Endothelial cell of umbilical vein (primary cell): ENCODE results near the gene RAD51B. TPM values are rescaled to one million over a fixed set of nuclear protein-coding genes. Genes with fewer than 3 reads are reported as not detected.

Experiments
- BruUV-seq: library from RNA; stranded (reverse); fragments of 400-500 nt; replicated peaks from 2 replicates; lab custom pipeline; 2021; lab: Mats Ljungman, UMichigan
- CTCF ChIA-PET: fragments of 300-600, 350-600 bp; sonication (Branson Sonifier 250); formaldehyde crosslinking; loops from one replicate; lab custom pipeline; 2021; ENCODE audit warnings: antibody characterized with exemption, inconsistent platforms; lab: Charles Lee
- POLR2A ChIA-PET: fragments of 300-600, 350-600 bp; sonication (Branson Sonifier 250); formaldehyde crosslinking; loops from one replicate; lab custom pipeline; 2021; ENCODE audit warnings: antibody characterized with exemption, inconsistent platforms; lab: Charles Lee
- DNase-seq: peaks from one replicate; pipeline ENCODE4 v3.0.0-alpha.2; 2011; ENCODE audit warnings: low read depth, low spot score
- FAIRE-seq: peaks from 2 replicates; lab custom pipeline; 2011; peaks lifted over from hg19 to GRCh38; lab: Jason Lieb, UNC
- H2AFZ ChIP-seq: 2 replicates; pipeline ENCODE4 v1.6.0; 2012; ENCODE audit warnings: low read depth, low read length, control low read depth, inconsistent platforms
- H3K27ac ChIP-seq: 2 replicates; pipeline ENCODE4 v1.5.1; 2011; ENCODE audit warnings: low read depth, mild to moderate bottlenecking, control low read depth, low read length, moderate library complexity; ENCODE audit not compliant: insufficient read depth
- H3K27me3 ChIP-seq, 2 experiments: 2 replicates each; pipeline versions ENCODE4 v1.6.0 to v1.6.1; 2011; ENCODE audit warnings: low read length in 2 of 2, mixed read lengths in 1 of 2; ENCODE audit not compliant: control insufficient read depth in 2 of 2, insufficient read depth in 2 of 2
- H3K36me3 ChIP-seq, 2 experiments: 2 replicates in 1 of 2; 3 replicates in 1 of 2; pipeline ENCODE4 v1.5.1; 2011; ENCODE audit warnings: low read length in 2 of 2, mild to moderate bottlenecking in 1 of 2, moderate library complexity in 1 of 2; ENCODE audit not compliant: control insufficient read depth in 2 of 2, insufficient read depth in 2 of 2; ENCODE audit errors: extremely low read depth in 1 of 2
- H3K4me1 ChIP-seq: 3 replicates; pipeline ENCODE4 v1.5.1; 2011; ENCODE audit warnings: mild to moderate bottlenecking, low read length; ENCODE audit not compliant: control insufficient read depth, insufficient read depth; ENCODE audit errors: extremely low read depth
- H3K4me2 ChIP-seq: 2 replicates; pipeline ENCODE4 v1.6.1; 2011; ENCODE audit warnings: low read length, control low read depth, mixed read lengths; ENCODE audit not compliant: insufficient read depth
- H3K4me3 ChIP-seq, 3 experiments: fragments of 200-600 bp in 1 of 3; sonication (generic), shearing (Covaris generic) in 1 of 3; replicated peaks in 1 of 3; 2 replicates each; pipeline ENCODE4 v1.5.1; 2011 to 2016; ENCODE audit warnings: control low read depth in 3 of 3, low read length in 3 of 3, mild to moderate bottlenecking in 2 of 3, inconsistent platforms in 1 of 3, low read depth in 1 of 3, moderate library complexity in 1 of 3; ENCODE audit not compliant: insufficient read depth in 1 of 3
- H3K79me2 ChIP-seq: 2 replicates; pipeline ENCODE4 v1.6.0; 2012; ENCODE audit warnings: low read length, inconsistent platforms; ENCODE audit not compliant: control insufficient read depth, insufficient read depth
- H3K9ac ChIP-seq: replicated peaks from 2 replicates; pipeline ENCODE3; 2011; ENCODE audit warnings: low read length, control low read depth; ENCODE audit not compliant: insufficient read depth; ENCODE audit errors: extremely low read depth
- H3K9me1 ChIP-seq: replicated peaks from 3 replicates; pipeline ENCODE4 v1.6.0; 2011; ENCODE audit warnings: mild to moderate bottlenecking, low read length; ENCODE audit not compliant: control insufficient read depth, insufficient read depth; ENCODE audit errors: extremely low read depth
- H3K9me3 ChIP-seq: replicated peaks from 2 replicates; pipeline ENCODE4 v1.5.1; 2012; ENCODE audit warnings: low read length, inconsistent platforms; ENCODE audit not compliant: control insufficient read depth, insufficient read depth
- H4K20me1 ChIP-seq: replicated peaks from 2 replicates; pipeline ENCODE3; 2011; ENCODE audit warnings: mild to moderate bottlenecking, low read length; ENCODE audit not compliant: control insufficient read depth, insufficient read depth; ENCODE audit errors: extremely low read depth
- CTCF ChIP-seq, 2 donors: IDR thresholded peaks; 1 replicate in 1 of 2; 2 replicates in 1 of 2; pipeline ENCODE4 v1.5.1; 2011; ENCODE audit warnings: low read length in 2 of 2, mild to moderate bottlenecking in 2 of 2, moderate library complexity in 2 of 2, control low read depth in 1 of 2, inconsistent platforms in 1 of 2, low read depth in 1 of 2; ENCODE audit not compliant: insufficient read depth in 1 of 2; ENCODE audit errors: extremely low read depth in 1 of 2
- EZH2 ChIP-seq: IDR thresholded peaks from 2 replicates; pipeline ENCODE4 v1.6.1; 2012; ENCODE audit warnings: borderline replicate concordance, low read depth, mild to moderate bottlenecking, moderate library complexity, low read length, inconsistent platforms; ENCODE audit not compliant: severe bottlenecking
- FOS ChIP-seq: IDR thresholded peaks from 2 replicates; pipeline ENCODE4 v1.6.1; 2011; ENCODE audit warnings: mild to moderate bottlenecking, low read length, moderate library complexity, borderline replicate concordance; ENCODE audit not compliant: insufficient read depth
- GATA2 ChIP-seq: IDR thresholded peaks from 2 replicates; pipeline ENCODE4 v1.7.0; 2011; ENCODE audit warnings: low read depth, mild to moderate bottlenecking, moderate library complexity, mixed read lengths, low read length; ENCODE audit not compliant: insufficient read length, insufficient read depth
- JUN ChIP-seq: IDR thresholded peaks from 2 replicates; pipeline ENCODE4 v1.6.1; 2011; ENCODE audit warnings: borderline replicate concordance, low read depth; ENCODE audit not compliant: insufficient read length, insufficient read depth
- MAX ChIP-seq: IDR thresholded peaks from 2 replicates; pipeline ENCODE4 v1.6.1; 2011; ENCODE audit not compliant: insufficient read depth, insufficient read length
- MYC ChIP-seq: IDR thresholded peaks from one replicate; pipeline ENCODE4 v1.6.1; 2011; ENCODE audit warnings: mild to moderate bottlenecking, low read depth, low read length
- POLR2A ChIP-seq: IDR thresholded peaks from 2 replicates; pipeline ENCODE4 v1.6.1; 2012; ENCODE audit warnings: low read depth, mild to moderate bottlenecking, control low read depth, low read length
- POLR2AphosphoS5 ChIP-seq: IDR thresholded peaks from 2 replicates; pipeline ENCODE4 v1.6.1; 2012; ENCODE audit warnings: low read depth, mild to moderate bottlenecking, control low read depth, low read length, moderate library complexity; ENCODE audit not compliant: insufficient read depth
- dilution Hi-C: fragments of 300-500 bp; cut with MboI; formaldehyde crosslinking; loops from one replicate; pipeline ENCODE4 v1.15.0; 2019; ENCODE audit warnings: low sequenced_read_pairs; ENCODE audit not compliant: extremely low pct_ligation_motif_present
- intact Hi-C: fragments of 100-400 bp; cut with micrococcal nuclease; formaldehyde crosslinking; loops from one replicate; pipeline ENCODE4 v1.10.0; 2022
- polyA plus RNA-seq, 4 experiments: library from polyadenylated mRNA; depleted of rRNA in 3 of 4; stranded (reverse) in 3 of 4; unstranded in 1 of 4; fragments of >200 nt; gene quantifications; 2 replicates each; pipeline versions ENCODE4 v1.2.1 to v1.2.3, GENCODE V29; 2011 to 2012; ENCODE audit warnings: missing spikeins in 1 of 4
- total RNA-seq: library from RNA; stranded (reverse); gene quantifications from 2 replicates; pipeline ENCODE4 v1.2.3, GENCODE V29; 2021

RAD51B gene
- total and polyA plus RNA-seq, 2 donors (not counting 3 experiments of a cell fraction or from before 2014, with no cell fraction given), result 3.9 to 19.0 TPM

- dilution Hi-C loops, result no loop called here
- TF ChIP-seq POLR2A (no peak), POLR2AphosphoS5 (no peak), CTCF (IDR thresholded peaks at IDR 0.05; ENCODE audit: extremely low read depth in 1 of 2, insufficient read depth in 1 of 2, low read depth in 1 of 2, low read length in 2 of 2) (no peak), MAX (no peak), MYC (no peak), FOS (no peak), EZH2 (no peak), JUN (no peak), GATA2 (no peak)
- H4K20me1 ChIP-seq, result no peaks in the 10 kb centered on the region
- peaks cover 14% of the 10 kb centered on the region for H3K4me1 ChIP-seq
- CTCF ChIA-PET, result interaction anchor here (1.2 to 1.3 kb wide), 2 partner anchors 10 to 375 kb away, joined by 3 to 6 read pairs; no protein-coding TSS in a partner anchor
- H3K4me3 ChIP-seq, result no peak overlapping the region
- no TSS peak for BruUV-seq
- FAIRE-seq, result no peak
- H3K9me1 ChIP-seq, result no peaks in the 10 kb centered on the region
- no peak overlapping the region for H3K9ac ChIP-seq
- intact Hi-C loops, result no loop called here
- POLR2A ChIA-PET, result interaction anchor here (0.6 kb wide), 1 partner anchor 960 kb away, joined by 8 read pairs; no protein-coding TSS in a partner anchor
- H3K36me3 ChIP-seq, result no peaks in the 10 kb centered on the region
- no peak overlapping the region for H3K4me2 ChIP-seq
- DNase-seq, result peak; percentile 39
- no peaks in the 10 kb centered on the region for H3K27me3 ChIP-seq
- no peak overlapping the region for H3K27ac ChIP-seq
- no peaks in the 10 kb centered on the region for H3K79me2 ChIP-seq
- no peaks in the 10 kb centered on the region for H3K9me3 ChIP-seq
- no peak overlapping the region for H2AFZ ChIP-seq
Measured at GRCh38 chr14:68672609-68673285, 853.2 kb downstream of the RAD51B start.
